Fibroblast of lung (primary cell): ENCODE results near the gene NCOA1. TPM values are rescaled to one million over a fixed set of nuclear protein-coding genes. Genes with fewer than 3 reads are reported as not detected.
"Not testable (repeated sequence)": the region's sequence is repeated elsewhere in the genome, so short reads cannot be mapped to it uniquely, and the experiment has no call there.

Experiments used
- DNase-seq, 2 donors: peaks; one replicate each; pipeline versions ENCODE4 v3.0.0 to v3.0.0-alpha.2; 2010; ENCODE audit warnings: low read depth in 2 of 2
- H2AFZ ChIP-seq: 2 replicates; pipeline ENCODE4 v1.5.1; 2012; ENCODE audit warnings: low read length, control low read depth, inconsistent platforms
- H3K27ac ChIP-seq: 2 replicates; pipeline ENCODE4 v1.5.1; 2011; ENCODE audit warnings: low read length, control low read depth; ENCODE audit not compliant: insufficient read depth
- H3K27me3 ChIP-seq: 2 replicates; pipeline ENCODE4 v1.5.1; 2011; ENCODE audit warnings: mild to moderate bottlenecking, low read length; ENCODE audit not compliant: control insufficient read depth, insufficient read depth
- H3K36me3 ChIP-seq: 2 replicates; pipeline ENCODE4 v1.5.1; 2011; ENCODE audit warnings: low read length; ENCODE audit not compliant: control insufficient read depth, insufficient read depth
- H3K4me1 ChIP-seq: 2 replicates; pipeline ENCODE4 v1.5.1; 2011; ENCODE audit warnings: low read length; ENCODE audit not compliant: control insufficient read depth, insufficient read depth; ENCODE audit errors: extremely low read depth
- H3K4me2 ChIP-seq: 2 replicates; pipeline ENCODE4 v1.5.1; 2011; ENCODE audit warnings: low read length, control low read depth; ENCODE audit not compliant: insufficient read depth; ENCODE audit errors: extremely low read depth
- H3K4me3 ChIP-seq, 4 experiments: fragments of 200-600 bp in 1 of 4; sonication (generic) in 1 of 4; replicated peaks in 1 of 4; 2 replicates each; pipeline ENCODE4 v1.5.1; 2011 to 2016; ENCODE audit warnings: low read length in 4 of 4, low read depth in 3 of 4, mild to moderate bottlenecking in 3 of 4, control low read depth in 2 of 4, inconsistent platforms in 1 of 4, mixed read lengths in 1 of 4; ENCODE audit not compliant: insufficient read depth in 1 of 4; ENCODE audit errors: control extremely low read depth in 1 of 4
- H3K79me2 ChIP-seq: 2 replicates; pipeline ENCODE4 v1.5.1; 2012; ENCODE audit warnings: mild to moderate bottlenecking, low read length, inconsistent platforms; ENCODE audit not compliant: control insufficient read depth, insufficient read depth
- H3K9ac ChIP-seq: 2 replicates; pipeline ENCODE4 v1.5.1; 2011; ENCODE audit warnings: mild to moderate bottlenecking, low read length, control low read depth; ENCODE audit not compliant: insufficient read depth
- H3K9me3 ChIP-seq: 2 replicates; pipeline ENCODE4 v1.5.1; 2012; ENCODE audit warnings: low read depth, low read length; ENCODE audit not compliant: control insufficient read depth, insufficient read depth
- H4K20me1 ChIP-seq: 2 replicates; pipeline ENCODE4 v1.5.1; 2011; ENCODE audit warnings: low read length; ENCODE audit not compliant: control insufficient read depth, insufficient read depth; ENCODE audit errors: extremely low read depth
- CTCF ChIP-seq, 2 donors: IDR thresholded peaks in 1 of 2; conservative IDR thresholded peaks in 1 of 2; 1 replicate in 1 of 2; 2 replicates in 1 of 2; pipeline ENCODE4 v1.5.1; 2011 to 2012; ENCODE audit warnings: low read length in 2 of 2, control low read depth in 1 of 2, inconsistent platforms in 1 of 2, low read depth in 1 of 2, mild to moderate bottlenecking in 1 of 2
- EZH2 ChIP-seq: IDR thresholded peaks from 2 replicates; pipeline ENCODE4 v1.5.1; 2012; ENCODE audit warnings: low read length, control low read depth, mild to moderate bottlenecking; ENCODE audit errors: missing control alignments
- polyA plus RNA-seq, 2 donors: library from polyadenylated mRNA; depleted of rRNA in 1 of 2; stranded (reverse) in 1 of 2; unstranded in 1 of 2; fragments of >200 nt; gene quantifications; 2 replicates each; pipeline ENCODE4 v1.2.1, GENCODE V29; 2011 to 2012; ENCODE audit warnings: missing spikeins in 1 of 2
- total RNA-seq: library from RNA; depleted of rRNA; stranded (reverse); fragments of >200 nt; gene quantifications from 2 replicates; pipeline ENCODE4 v1.2.1, GENCODE V29; 2014

Gene NCOA1
- total and polyA plus RNA-seq, 2 donors (not counting 1 experiment from before 2014, with no cell fraction given), result 15.5 to 19.8 TPM

GRCh38 chr2:24480245-24480644 lies 10.8 kb upstream of the NCOA1 start:
- no peak overlapping the region for H3K9ac ChIP-seq
- no peaks in the 10 kb centered on the region for H3K27me3 ChIP-seq
- no peak overlapping the region for H2AFZ ChIP-seq
- H3K4me3 ChIP-seq, result no peak overlapping the region
- no peaks in the 10 kb centered on the region for H3K79me2 ChIP-seq
- H3K27ac ChIP-seq, result no peak overlapping the region
- TF ChIP-seq CTCF (conservative IDR thresholded peaks at IDR 0.05 in 1 of 2, IDR thresholded peaks at IDR 0.05 in 1 of 2; ENCODE audit: low read depth in 1 of 2, low read length in 2 of 2), result no peak
- TF ChIP-seq EZH2, result no peak
- no peaks in the 10 kb centered on the region for H3K4me1 ChIP-seq
- no peak for DNase-seq
- H3K9me3 ChIP-seq, result no peaks in the 10 kb centered on the region
- H4K20me1 ChIP-seq, result no peaks in the 10 kb centered on the region
- H3K4me2 ChIP-seq, result no peak overlapping the region
- no peaks in the 10 kb centered on the region for H3K36me3 ChIP-seq

GRCh38 chr2:24482251-24482971 lies 8.6 kb upstream of the NCOA1 start:
- no peak overlapping the region for H3K4me3 ChIP-seq
- H3K9me3 ChIP-seq, result no peaks in the 10 kb centered on the region
- H2AFZ ChIP-seq, result no peak overlapping the region
- no peak for TF ChIP-seq CTCF (conservative IDR thresholded peaks at IDR 0.05 in 1 of 2, IDR thresholded peaks at IDR 0.05 in 1 of 2; ENCODE audit: low read depth in 1 of 2, low read length in 2 of 2)
- no peak for TF ChIP-seq EZH2
- no peaks in the 10 kb centered on the region for H3K36me3 ChIP-seq
- no peak overlapping the region for H3K9ac ChIP-seq
- H3K79me2 ChIP-seq, result no peaks in the 10 kb centered on the region
- no peak for DNase-seq
- H3K27me3 ChIP-seq, result no peaks in the 10 kb centered on the region
- H4K20me1 ChIP-seq, result no peaks in the 10 kb centered on the region
- no peaks in the 10 kb centered on the region for H3K4me1 ChIP-seq
- no peak overlapping the region for H3K27ac ChIP-seq
- no peak overlapping the region for H3K4me2 ChIP-seq

GRCh38 chr2:24482972-24483300 lies 8.1 kb upstream of the NCOA1 start:
- Histone ChIP-seq H3K36me3 (no peaks in the 10 kb centered on the region), H3K9me3 (no peaks in the 10 kb centered on the region), H3K79me2 (no peaks in the 10 kb centered on the region), H3K27ac (no peak overlapping the region), H3K4me1 (no peaks in the 10 kb centered on the region), H3K27me3 (no peaks in the 10 kb centered on the region), H3K4me2 (no peak overlapping the region), H3K4me3 (no peak overlapping the region), H3K9ac (no peak overlapping the region), H2AFZ (no peak overlapping the region), H4K20me1 (no peaks in the 10 kb centered on the region)
- no peak for DNase-seq
- TF ChIP-seq EZH2 (no peak), CTCF (conservative IDR thresholded peaks at IDR 0.05 in 1 of 2, IDR thresholded peaks at IDR 0.05 in 1 of 2; ENCODE audit: low read depth in 1 of 2, low read length in 2 of 2) (no peak)

GRCh38 chr2:24484677-24485076 lies 6.4 kb upstream of the NCOA1 start:
- not testable (repeated sequence) for H3K9ac ChIP-seq, H2AFZ ChIP-seq, H3K27ac ChIP-seq, H3K4me2 ChIP-seq, H3K27me3 ChIP-seq, H3K36me3 ChIP-seq, H3K9me3 ChIP-seq, H3K79me2 ChIP-seq, H3K4me3 ChIP-seq, DNase-seq, H3K4me1 ChIP-seq, H4K20me1 ChIP-seq
